Loucy (cell line): ENCODE measurements around the gene SMURF1.

Source experiments
- H2AFZ ChIP-seq: fragments of 200-600 bp; sonication (generic); 2 replicates; pipeline ENCODE4 v1.6.0; 2016; ENCODE audit warnings: antibody characterized with exemption, mild to moderate bottlenecking, low read length, moderate library complexity
- H3F3A ChIP-seq: fragments of 200-600 bp; 2 replicates; pipeline ENCODE4 v1.6.0; 2016; ENCODE audit warnings: antibody characterized with exemption, low read depth, mild to moderate bottlenecking
- H3K27me3 ChIP-seq: fragments of 200-600 bp; sonication (generic); 2 replicates; pipeline ENCODE4 v1.6.1; 2014; ENCODE audit warnings: low read length, mild to moderate bottlenecking; ENCODE audit not compliant: insufficient read depth, poor library complexity, severe bottlenecking
- H3K36me3 ChIP-seq: fragments of 200-600 bp; sonication (generic); 2 replicates; pipeline ENCODE4 v1.6.1; 2016; ENCODE audit warnings: low read length; ENCODE audit not compliant: insufficient read depth
- H3K4me1 ChIP-seq: fragments of 200-600 bp; sonication (generic); 2 replicates; pipeline ENCODE4 v1.5.1; 2014; ENCODE audit warnings: low read length, mild to moderate bottlenecking; ENCODE audit not compliant: insufficient read depth, poor library complexity, severe bottlenecking
- H3K4me2 ChIP-seq: fragments of 200-600 bp; sonication (generic); 2 replicates; pipeline ENCODE4 v1.6.0; 2014; ENCODE audit warnings: antibody characterized with exemption, low read length, low read depth, mild to moderate bottlenecking; ENCODE audit not compliant: poor library complexity, severe bottlenecking
- H3K4me3 ChIP-seq: fragments of 200-600 bp; sonication (generic); 2 replicates; pipeline ENCODE4 v1.5.1; 2014; ENCODE audit warnings: low read length, mild to moderate bottlenecking, mixed read lengths; ENCODE audit not compliant: poor library complexity, severe bottlenecking
- H3K79me2 ChIP-seq: fragments of 200-600 bp; sonication (generic); 2 replicates; pipeline ENCODE4 v1.6.1; 2014; ENCODE audit warnings: low read length; ENCODE audit not compliant: insufficient read depth
- H3K9ac ChIP-seq: fragments of 200-600 bp; sonication (generic); 2 replicates; pipeline ENCODE4 v1.6.0; 2014; ENCODE audit warnings: mild to moderate bottlenecking, low read depth, low read length, moderate library complexity; ENCODE audit not compliant: poor library complexity, severe bottlenecking
- H3K9me2 ChIP-seq: fragments of 200-600 bp; sonication (generic); replicated peaks from 2 replicates; pipeline ENCODE4 v1.6.1; 2016; ENCODE audit warnings: low read depth, low read length, mixed read lengths
- H3K9me3 ChIP-seq: fragments of 200-600 bp; sonication (generic); 2 replicates; pipeline ENCODE4 v1.6.1; 2014; ENCODE audit warnings: mild to moderate bottlenecking, antibody characterized with exemption, low read length, low read depth; ENCODE audit not compliant: insufficient read depth
- H4K20me1 ChIP-seq: fragments of 200-600 bp; sonication (generic); 2 replicates; pipeline ENCODE4 v1.6.0; 2014; ENCODE audit warnings: antibody characterized with exemption, low read length, mild to moderate bottlenecking; ENCODE audit not compliant: insufficient read depth, poor library complexity, severe bottlenecking
- EZH2phosphoT487 ChIP-seq: fragments of 200-600 bp; IDR thresholded peaks from 2 replicates; pipeline ENCODE4 v1.6.1; 2018; ENCODE audit warnings: antibody characterized with exemption, mild to moderate bottlenecking, moderate library complexity, borderline replicate concordance
- TF ChIP-seq, protein P1 (sequence below): fragments of 200-600 bp; sonication (generic); conservative IDR thresholded peaks from 2 replicates; pipeline ENCODE4 v1.5.1; 2014; ENCODE audit warnings: mild to moderate bottlenecking, antibody characterized with exemption, low read length

SMURF1 gene

DNA sequence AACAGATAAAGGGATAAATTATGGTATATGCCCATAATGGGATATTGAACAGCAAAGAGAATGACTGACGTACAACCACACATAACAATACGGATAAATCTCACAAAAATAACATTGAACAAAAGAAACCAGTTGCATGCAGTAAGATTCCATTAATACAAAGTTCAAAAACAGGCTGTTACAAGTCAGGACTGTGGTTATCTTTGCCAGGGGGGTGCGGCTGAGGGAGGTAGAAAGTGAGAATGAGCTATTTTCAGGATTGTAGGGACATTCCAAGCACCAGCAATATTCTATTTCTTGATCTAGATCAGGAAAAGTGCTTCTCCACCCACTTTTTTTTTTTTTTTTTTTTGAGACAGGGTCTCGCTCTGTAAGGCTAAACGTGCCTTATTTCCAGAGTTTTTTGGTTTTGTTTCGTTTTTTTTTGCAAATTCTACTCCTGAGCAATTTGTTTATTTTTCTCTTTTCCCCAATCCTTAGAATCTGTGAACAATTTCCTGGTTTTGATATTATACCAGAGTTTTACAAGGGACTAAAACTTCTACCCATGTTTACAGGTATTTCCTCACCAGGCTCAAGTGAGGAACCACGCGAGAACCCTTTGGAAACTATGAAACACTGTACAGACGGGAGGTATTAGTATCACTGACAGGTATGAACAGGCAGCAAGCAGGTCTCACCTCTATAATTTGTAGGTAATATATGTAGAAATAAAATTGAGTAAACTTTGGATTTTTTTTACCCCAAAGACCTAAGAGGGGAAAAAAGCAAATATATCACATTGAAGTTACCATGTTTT lies 9.9 kb downstream of the SMURF1 start:
- no peaks in the 10 kb centered on the region for H3K9me2 ChIP-seq
- H3K4me3 ChIP-seq: no peak overlapping the region
- H3K9ac ChIP-seq: no peak overlapping the region
- H3F3A ChIP-seq: no peaks in the 10 kb centered on the region
- no peak overlapping the region for H3K4me2 ChIP-seq
- no peak for TF ChIP-seq EZH2phosphoT487
- TF ChIP-seq, protein P1, sequence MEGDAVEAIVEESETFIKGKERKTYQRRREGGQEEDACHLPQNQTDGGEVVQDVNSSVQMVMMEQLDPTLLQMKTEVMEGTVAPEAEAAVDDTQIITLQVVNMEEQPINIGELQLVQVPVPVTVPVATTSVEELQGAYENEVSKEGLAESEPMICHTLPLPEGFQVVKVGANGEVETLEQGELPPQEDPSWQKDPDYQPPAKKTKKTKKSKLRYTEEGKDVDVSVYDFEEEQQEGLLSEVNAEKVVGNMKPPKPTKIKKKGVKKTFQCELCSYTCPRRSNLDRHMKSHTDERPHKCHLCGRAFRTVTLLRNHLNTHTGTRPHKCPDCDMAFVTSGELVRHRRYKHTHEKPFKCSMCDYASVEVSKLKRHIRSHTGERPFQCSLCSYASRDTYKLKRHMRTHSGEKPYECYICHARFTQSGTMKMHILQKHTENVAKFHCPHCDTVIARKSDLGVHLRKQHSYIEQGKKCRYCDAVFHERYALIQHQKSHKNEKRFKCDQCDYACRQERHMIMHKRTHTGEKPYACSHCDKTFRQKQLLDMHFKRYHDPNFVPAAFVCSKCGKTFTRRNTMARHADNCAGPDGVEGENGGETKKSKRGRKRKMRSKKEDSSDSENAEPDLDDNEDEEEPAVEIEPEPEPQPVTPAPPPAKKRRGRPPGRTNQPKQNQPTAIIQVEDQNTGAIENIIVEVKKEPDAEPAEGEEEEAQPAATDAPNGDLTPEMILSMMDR: no peak
- no peaks in the 10 kb centered on the region for H3K36me3 ChIP-seq
- H2AFZ ChIP-seq: no peak overlapping the region
- H3K27me3 ChIP-seq: no peaks in the 10 kb centered on the region
- H4K20me1 ChIP-seq: peaks cover 67% of the 10 kb centered on the region
- peaks cover 100% of the 10 kb centered on the region for H3K79me2 ChIP-seq
- no peaks in the 10 kb centered on the region for H3K9me3 ChIP-seq
- peaks cover 27% of the 10 kb centered on the region for H3K4me1 ChIP-seq

- Histone ChIP-seq H3K79me2 (peaks cover 100% of the 10 kb centered on the region), H3F3A (no peaks in the 10 kb centered on the region), H3K4me1 (peaks cover 16% of the 10 kb centered on the region), H3K4me3 (no peak overlapping the region), H2AFZ (no peak overlapping the region), H3K36me3 (no peaks in the 10 kb centered on the region), H3K4me2 (no peak overlapping the region), H3K9me3 (no peaks in the 10 kb centered on the region), H3K9me2 (no peaks in the 10 kb centered on the region), H3K27me3 (no peaks in the 10 kb centered on the region), H3K9ac (no peak overlapping the region), H4K20me1 (peaks cover 65% of the 10 kb centered on the region)
- TF ChIP-seq EZH2phosphoT487: no peak
- TF ChIP-seq, protein P1: no peak
These were observed 11.2 kb downstream of the SMURF1 start for GRCh38 chr7:99132595-99133321.

- no peak overlapping the region for H3K4me3 ChIP-seq
- peaks cover 12% of the 10 kb centered on the region for H3K4me1 ChIP-seq
- H3F3A ChIP-seq: no peaks in the 10 kb centered on the region
- H3K9ac ChIP-seq: no peak overlapping the region
- no peaks in the 10 kb centered on the region for H3K27me3 ChIP-seq
- no peak overlapping the region for H2AFZ ChIP-seq
- no peaks in the 10 kb centered on the region for H3K9me2 ChIP-seq
- peaks cover 59% of the 10 kb centered on the region for H4K20me1 ChIP-seq
- H3K4me2 ChIP-seq: no peak overlapping the region
- TF ChIP-seq, protein P1: no peak
- TF ChIP-seq EZH2phosphoT487: no peak
- no peaks in the 10 kb centered on the region for H3K9me3 ChIP-seq
- H3K79me2 ChIP-seq: peaks cover 96% of the 10 kb centered on the region
- H3K36me3 ChIP-seq: no peaks in the 10 kb centered on the region
These were observed 12.6 kb downstream of the SMURF1 start for GRCh38 chr7:99131290-99131689.
